ENCODE results near the gene SRCAP. TPM values are rescaled to one million over a fixed set of nuclear protein-coding genes. Genes with fewer than 3 reads are reported as not detected.
A peak's percentile ranks its signal among the peaks of the same experiment; 100 is the strongest.

Gene SRCAP
- total and polyA plus RNA-seq, 2 of the 8 experiments (the other 6 are each of a cell fraction or from before 2014, with no cell fraction given), result 5.5 to 54.3 TPM

DNA sequence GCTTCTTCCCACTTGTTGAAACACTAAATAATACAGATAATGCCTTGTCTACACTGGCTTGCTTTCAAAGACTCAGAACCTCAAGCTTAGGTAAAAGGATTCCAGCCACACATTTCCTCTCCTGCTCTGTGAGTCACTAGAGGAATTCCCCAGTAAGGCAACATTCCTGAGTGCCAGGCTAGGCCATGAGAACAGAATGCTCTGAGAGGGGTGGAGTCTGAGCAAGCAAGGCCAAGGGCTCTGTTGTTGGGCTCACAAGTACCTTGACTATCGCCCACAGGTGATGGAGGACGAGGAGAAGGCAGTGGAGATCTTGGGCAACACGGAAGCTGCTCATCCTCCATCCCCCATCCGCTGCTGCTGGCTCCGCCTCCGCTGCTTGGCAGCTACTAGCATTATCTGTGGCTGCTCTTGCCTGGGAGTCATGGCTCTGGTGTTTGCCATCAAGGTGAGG lies 42.5 kb downstream of the SRCAP start:
- Histone ChIP-seq H3K4ac (replicated peaks; ENCODE audit: insufficient read length, low read depth, low read length) (no peak overlapping the region), H3K4me3 (ENCODE audit: extremely low read depth in 1 of 4, insufficient read depth in 2 of 4, low read depth in 3 of 4, low read length in 4 of 4) (no peak overlapping the region; a peak in 1 of 8 replicates), H3K14ac (ENCODE audit: insufficient read length) (no peak overlapping the region), H3K79me2 (ENCODE audit: control insufficient read depth in 1 of 2, insufficient read depth in 2 of 2, low read length in 2 of 2) (no peaks in the 10 kb centered on the region), H3K18ac (ENCODE audit: extremely low read depth, low read length) (no peak overlapping the region), H2AK5ac (ENCODE audit: low read depth, low read length) (no peak overlapping the region), H3K27me3 (replicated peaks in 1 of 4; ENCODE audit: control insufficient read depth in 3 of 4, extremely low read depth in 1 of 4, insufficient read depth in 3 of 4, low read length in 3 of 4) (no peaks in the 10 kb centered on the region; a peak in 1 of 7 replicates), H4K20me1 (replicated peaks in 1 of 2; ENCODE audit: control insufficient read depth in 1 of 2, insufficient read depth in 2 of 2, low read length in 2 of 2) (peaks cover 2 to 6% of the 10 kb centered on the region in 2 experiments), H3K56ac (replicated peaks; ENCODE audit: insufficient read length, low read depth, low read length) (no peak overlapping the region), H3K4me2 (ENCODE audit: insufficient read depth in 1 of 2, low read depth in 2 of 2, low read length in 2 of 2) (no peak overlapping the region), H3K27ac (ENCODE audit: low read depth, low read length) (no peak overlapping the region), H4K8ac (ENCODE audit: extremely low read depth, insufficient read depth, low read length) (no peak overlapping the region), H3K9me3 (ENCODE audit: insufficient read depth in 2 of 2, low read depth in 1 of 2, low read length in 1 of 2) (no peaks in the 10 kb centered on the region), H3K23ac (ENCODE audit: insufficient read length) (no peak overlapping the region), H2AFZ (ENCODE audit: low read length) (no peak overlapping the region), H3K4me1 (replicated peaks in 1 of 4; ENCODE audit: control insufficient read depth in 3 of 4, insufficient read depth in 4 of 4, low read length in 3 of 4) (peaks cover 0 to 7% (median 2%) of the 10 kb centered on the region in 4 experiments; a peak in 5 of 7 replicates), H2BK15ac (ENCODE audit: low read length) (no peak overlapping the region), H3K79me1 (ENCODE audit: low read depth, low read length) (no peaks in the 10 kb centered on the region), H2BK5ac (ENCODE audit: low read depth, low read length) (no peak overlapping the region), H3K36me3 (ENCODE audit: control insufficient read depth in 2 of 4, insufficient read depth in 4 of 4, low read length in 3 of 4) (peaks cover 5 to 37% (median 23%) of the 10 kb centered on the region in 4 experiments), H3K23me2 (ENCODE audit: low read depth, low read length) (no peaks in the 10 kb centered on the region; the same call in 1 of the 2 replicates), H4K5ac (ENCODE audit: insufficient read length, low read depth, low read length) (no peak overlapping the region), H2BK12ac (ENCODE audit: low read depth, low read length) (no peak overlapping the region), H2BK20ac (ENCODE audit: low read length) (no peak overlapping the region), H4K91ac (replicated peaks; ENCODE audit: insufficient read length, low read length) (no peak overlapping the region), H3K9ac (replicated peaks in 1 of 4; ENCODE audit: extremely low read depth in 1 of 4, low read depth in 3 of 4, low read length in 3 of 4) (no peak overlapping the region), H2BK120ac (replicated peaks; ENCODE audit: low read depth, low read length) (no peak overlapping the region)
- POLR2A ChIA-PET (ENCODE audit: partially characterized antibody), result interaction anchor here (1.0 to 2.5 kb wide), 5 partner anchors 9 to 33 kb away, joined by 3 to 9 read pairs (median 4); no protein-coding TSS in a partner anchor
- FAIRE-seq (no peak), DNase-seq (ENCODE audit: low read depth in 1 of 2, low spot score in 2 of 2) (no peak)
- 92% methylated on average over 6 of the region's 6 CpGs; no CpG with 5 or more reads in 1 of the 2 experiments for WGBS, 2 experiments (ENCODE audit: extremely low coverage in 1 of 2, insufficient coverage in 1 of 2, insufficient read length in 1 of 2, insufficient replicate concordance in 2 of 2, low coverage in 1 of 2, low lambda C conversion rate in 2 of 2, missing lambda C conversion rate in 1 of 2)
- CTCF ChIA-PET (ENCODE audit: partially characterized antibody), result no interaction called here
- TF ChIP-seq RBBP5 (IDR thresholded peaks at IDR 0.05; ENCODE audit: borderline replicate concordance, low read depth, low read length) (no peak), POU5F1 (IDR thresholded peaks at IDR 0.05; ENCODE audit: low read depth, low read length) (no peak), EGR1 (IDR thresholded peaks at IDR 0.05; ENCODE audit: borderline replicate concordance, low read depth, low read length) (no peak), HDAC2 (IDR thresholded peaks at IDR 0.05; ENCODE audit: borderline replicate concordance in 1 of 2, low read depth in 2 of 2, low read length in 2 of 2) (no peak), SRF (IDR thresholded peaks at IDR 0.05; ENCODE audit: low read depth, low read length) (no peak), RXRA (IDR thresholded peaks at IDR 0.05; ENCODE audit: insufficient read depth, low read depth, low read length) (no peak), ASH2L (IDR thresholded peaks at IDR 0.05; ENCODE audit: low read length) (no peak), POLR2AphosphoS5 (IDR thresholded peaks at IDR 0.05; ENCODE audit: low read depth, low read length) (peak; percentile 53; the same call in 1 of the 2 replicates), TAF1 (IDR thresholded peaks at IDR 0.05; ENCODE audit: low read depth, low read length) (0 out of 2 replicates have a peak, but pooled peaks have one; percentile 31), TEAD4 (IDR thresholded peaks at IDR 0.05; ENCODE audit: low read depth, low read length) (peak; percentile 34; the same call in 1 of the 2 replicates), MAX (IDR thresholded peaks at IDR 0.05) (no peak), KDM1A (IDR thresholded peaks at IDR 0.05; ENCODE audit: borderline replicate concordance, low read length) (no peak)
- TF ChIP-seq, protein P1, sequence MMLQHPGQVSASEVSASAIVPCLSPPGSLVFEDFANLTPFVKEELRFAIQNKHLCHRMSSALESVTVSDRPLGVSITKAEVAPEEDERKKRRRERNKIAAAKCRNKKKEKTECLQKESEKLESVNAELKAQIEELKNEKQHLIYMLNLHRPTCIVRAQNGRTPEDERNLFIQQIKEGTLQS (IDR thresholded peaks at IDR 0.05; ENCODE audit: insufficient read depth, low read depth, low read length), result no peak

Measured in H1 (cell line).